PC-3 (cell line): ENCODE measurements around the gene SERINC3. TPM values are rescaled to one million over a fixed set of nuclear protein-coding genes. Genes with fewer than 3 reads are reported as not detected.

Experiments used
- ATAC-seq: fragments of 200-7000 bp; cut with Tn5 transposase; 2 replicates; pipeline ENCODE4 v1.9.1; 2020; ENCODE audit warnings: mild to moderate bottlenecking, moderate library complexity
- BruUV-seq: library from RNA; stranded (reverse); fragments of 400-500 nt; replicated peaks from 2 replicates; lab custom pipeline; 2021; lab: Mats Ljungman, UMichigan
- CTCF ChIA-PET: fragments of 300-600 bp; sonication (Branson Sonifier 250); formaldehyde crosslinking; loops from one replicate; lab custom pipeline; 2022; ENCODE audit warnings: antibody characterized with exemption; lab: Charles Lee
- POLR2A ChIA-PET: fragments of 300-600 bp; sonication (Branson Sonifier 250); formaldehyde crosslinking; loops from one replicate; lab custom pipeline; 2022; ENCODE audit warnings: antibody characterized with exemption; ENCODE audit not compliant: unreplicated experiment; lab: Charles Lee
- DNase-seq: peaks from one replicate; pipeline ENCODE4 v3.0.0-alpha.2; 2015
- H2AFZ ChIP-seq: fragments of 300-600 bp; sonication (generic); 2 replicates; pipeline ENCODE4 v1.6.0; 2016; ENCODE audit warnings: antibody characterized with exemption, low read length
- H3F3A ChIP-seq: fragments of 300-600 bp; sonication (generic); one replicate; pipeline ENCODE4 v1.6.0; 2017; ENCODE audit warnings: antibody characterized with exemption, low read length, control low read depth, mild to moderate bottlenecking; ENCODE audit not compliant: unreplicated experiment
- H3K27ac ChIP-seq: fragments of 300-600 bp; sonication (generic); 2 replicates; pipeline ENCODE4 v1.5.1; 2016; ENCODE audit warnings: mild to moderate bottlenecking, low read length
- H3K27me3 ChIP-seq: fragments of 300-600 bp; sonication (generic); 2 replicates; pipeline ENCODE4 v1.6.1; 2016; ENCODE audit warnings: low read length, mixed read lengths
- H3K36me3 ChIP-seq: fragments of 300-600 bp; sonication (generic); 2 replicates; pipeline ENCODE4 v1.6.1; 2016; ENCODE audit warnings: low read depth, mixed run types, low read length, mixed read lengths
- H3K4me1 ChIP-seq: fragments of 300-600 bp; sonication (generic); 2 replicates; pipeline ENCODE4 v1.5.1; 2016; ENCODE audit warnings: low read length; ENCODE audit not compliant: insufficient read depth
- H3K4me2 ChIP-seq: fragments of 300-600 bp; sonication (generic); 2 replicates; pipeline ENCODE4 v1.6.0; 2016; ENCODE audit warnings: low read length
- H3K4me3 ChIP-seq: fragments of 300-600 bp; sonication (generic); 2 replicates; pipeline ENCODE4 v1.5.1; 2016; ENCODE audit warnings: mild to moderate bottlenecking, low read length, mixed read lengths
- H3K79me2 ChIP-seq: fragments of 300-600 bp; sonication (generic); 2 replicates; pipeline ENCODE4 v1.6.1; 2017; ENCODE audit warnings: low read length, mixed read lengths
- H3K9ac ChIP-seq: fragments of 300-600 bp; sonication (generic); 2 replicates; pipeline ENCODE4 v1.6.0; 2016; ENCODE audit warnings: mild to moderate bottlenecking, low read length
- H3K9me2 ChIP-seq: fragments of 300-600 bp; sonication (generic); replicated peaks from 2 replicates; pipeline ENCODE4 v1.6.1; 2016; ENCODE audit warnings: mixed run types, low read length, mixed read lengths
- H3K9me3 ChIP-seq: fragments of 300-600 bp; sonication (generic); 2 replicates; pipeline ENCODE4 v1.6.1; 2016; ENCODE audit warnings: low read length, mixed read lengths
- H4K20me1 ChIP-seq: fragments of 300-600 bp; sonication (generic); 2 replicates; pipeline ENCODE4 v1.6.1; 2016; ENCODE audit warnings: low read length, mixed read lengths
- EZH2 ChIP-seq: fragments of 300-600 bp; sonication (generic); IDR thresholded peaks from one replicate; pipeline ENCODE4 v1.6.1; 2017; ENCODE audit warnings: antibody characterized with exemption, mild to moderate bottlenecking, low read length; ENCODE audit not compliant: unreplicated experiment
- EZH2phosphoT487 ChIP-seq: fragments of 300-600 bp; sonication (generic); IDR thresholded peaks from 2 replicates; pipeline ENCODE4 v1.6.1; 2018; ENCODE audit warnings: mild to moderate bottlenecking, antibody characterized with exemption, low read length, borderline replicate concordance
- intact Hi-C: fragments of 100-400 bp; cut with micrococcal nuclease; formaldehyde crosslinking; loops from 2 replicates; pipeline ENCODE4 v1.9.0; 2023
- total RNA-seq: library from RNA; depleted of rRNA; stranded (reverse); fragments of >200 nt; gene quantifications from 2 replicates; pipeline ENCODE4 v1.2.3, GENCODE V29; 2014
- TF ChIP-seq, protein P1 (sequence below): fragments of 300-600 bp; sonication (generic); conservative IDR thresholded peaks from 2 replicates; pipeline ENCODE4 v1.5.1; 2017; ENCODE audit warnings: antibody characterized with exemption, low read depth, mild to moderate bottlenecking, low read length

The SERINC3 gene
- total RNA-seq, 1 experiment from 2014 or later: 92.6 TPM

DNA sequence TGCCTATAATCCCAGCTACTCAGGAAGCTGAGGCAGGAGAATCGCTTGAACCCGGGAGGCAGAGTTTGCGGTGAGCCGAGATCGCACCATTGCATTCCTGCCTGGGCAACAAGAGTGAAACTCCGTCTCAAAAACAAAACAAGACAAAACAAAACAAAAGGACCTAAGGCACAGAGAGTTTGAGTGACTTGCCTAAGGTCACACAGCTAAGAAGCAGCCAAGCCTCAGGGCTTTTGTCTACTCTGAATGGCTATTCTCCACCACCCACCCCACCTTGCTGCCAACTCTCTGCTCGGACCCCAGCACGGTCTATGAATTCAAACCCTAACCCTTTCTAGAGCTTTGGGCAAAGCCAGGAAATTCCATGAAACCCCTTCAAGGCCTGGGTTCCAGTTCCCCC is 65.3 kb downstream of the SERINC3 start:
- no peaks in the 10 kb centered on the region for H3K9me2 ChIP-seq
- no TSS peak for BruUV-seq
- no peak overlapping the region for H3K27ac ChIP-seq
- ATAC-seq (no peak), DNase-seq (no peak)
- H3K9ac ChIP-seq: no peak overlapping the region
- POLR2A ChIA-PET: no interaction called here
- CTCF ChIA-PET: no interaction called here
- TF ChIP-seq, protein P1, sequence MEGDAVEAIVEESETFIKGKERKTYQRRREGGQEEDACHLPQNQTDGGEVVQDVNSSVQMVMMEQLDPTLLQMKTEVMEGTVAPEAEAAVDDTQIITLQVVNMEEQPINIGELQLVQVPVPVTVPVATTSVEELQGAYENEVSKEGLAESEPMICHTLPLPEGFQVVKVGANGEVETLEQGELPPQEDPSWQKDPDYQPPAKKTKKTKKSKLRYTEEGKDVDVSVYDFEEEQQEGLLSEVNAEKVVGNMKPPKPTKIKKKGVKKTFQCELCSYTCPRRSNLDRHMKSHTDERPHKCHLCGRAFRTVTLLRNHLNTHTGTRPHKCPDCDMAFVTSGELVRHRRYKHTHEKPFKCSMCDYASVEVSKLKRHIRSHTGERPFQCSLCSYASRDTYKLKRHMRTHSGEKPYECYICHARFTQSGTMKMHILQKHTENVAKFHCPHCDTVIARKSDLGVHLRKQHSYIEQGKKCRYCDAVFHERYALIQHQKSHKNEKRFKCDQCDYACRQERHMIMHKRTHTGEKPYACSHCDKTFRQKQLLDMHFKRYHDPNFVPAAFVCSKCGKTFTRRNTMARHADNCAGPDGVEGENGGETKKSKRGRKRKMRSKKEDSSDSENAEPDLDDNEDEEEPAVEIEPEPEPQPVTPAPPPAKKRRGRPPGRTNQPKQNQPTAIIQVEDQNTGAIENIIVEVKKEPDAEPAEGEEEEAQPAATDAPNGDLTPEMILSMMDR: no peak
- TF ChIP-seq EZH2 (no peak), EZH2phosphoT487 (no peak)
- 0 out of 2 replicates have a peak, but pooled peaks cover 2% of the 10 kb centered on the region for H3K27me3 ChIP-seq
- H3K36me3 ChIP-seq: no peaks in the 10 kb centered on the region
- no peak overlapping the region for H3K4me2 ChIP-seq
- H3K4me3 ChIP-seq: no peak overlapping the region
- no peak overlapping the region for H2AFZ ChIP-seq
- H3F3A ChIP-seq: no peaks in the 10 kb centered on the region
- H3K79me2 ChIP-seq: no peaks in the 10 kb centered on the region
- no peaks in the 10 kb centered on the region for H4K20me1 ChIP-seq
- intact Hi-C loops: no loop called here
- peaks cover 3% of the 10 kb centered on the region; the same call in 1 of the 2 replicates for H3K4me1 ChIP-seq
- no peaks in the 10 kb centered on the region for H3K9me3 ChIP-seq

DNA sequence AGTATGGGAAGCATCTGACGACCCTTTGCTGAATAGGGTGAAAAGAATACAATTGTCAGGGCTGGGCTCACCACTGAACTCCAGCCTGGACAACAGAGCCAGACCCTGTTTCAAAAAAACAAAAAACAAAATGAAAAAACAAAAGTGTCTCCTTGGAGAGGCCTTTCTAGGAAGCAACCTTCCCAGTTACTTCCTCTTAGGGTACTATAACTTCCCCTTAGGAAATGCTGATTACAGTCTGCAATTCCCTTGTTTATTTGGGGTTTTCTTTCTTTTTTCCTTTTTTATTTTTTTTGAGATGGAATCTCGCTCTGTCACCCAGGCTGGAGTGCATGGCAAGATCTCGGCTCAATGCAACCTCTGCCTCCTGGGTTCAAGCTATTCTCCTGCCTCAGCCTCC is 66.7 kb downstream of the SERINC3 start:
- intact Hi-C loops: no loop called here
- CTCF ChIA-PET: no interaction called here
- DNase-seq (no peak), ATAC-seq (no peak)
- BruUV-seq: no TSS peak
- POLR2A ChIA-PET: no interaction called here
- TF ChIP-seq, protein P1: no peak
- TF ChIP-seq EZH2phosphoT487 (no peak), EZH2 (no peak)
- no peaks in the 10 kb centered on the region for H3F3A ChIP-seq
- H3K9me3 ChIP-seq: no peaks in the 10 kb centered on the region
- no peak overlapping the region for H2AFZ ChIP-seq
- no peak overlapping the region for H3K4me2 ChIP-seq
- no peaks in the 10 kb centered on the region for H4K20me1 ChIP-seq
- no peaks in the 10 kb centered on the region for H3K9me2 ChIP-seq
- no peaks in the 10 kb centered on the region for H3K4me1 ChIP-seq
- 0 out of 2 replicates have a peak, but pooled peaks cover 2% of the 10 kb centered on the region for H3K27me3 ChIP-seq
- H3K4me3 ChIP-seq: no peak overlapping the region
- no peaks in the 10 kb centered on the region for H3K36me3 ChIP-seq
- H3K79me2 ChIP-seq: no peaks in the 10 kb centered on the region
- H3K27ac ChIP-seq: no peak overlapping the region
- no peak overlapping the region for H3K9ac ChIP-seq

DNA sequence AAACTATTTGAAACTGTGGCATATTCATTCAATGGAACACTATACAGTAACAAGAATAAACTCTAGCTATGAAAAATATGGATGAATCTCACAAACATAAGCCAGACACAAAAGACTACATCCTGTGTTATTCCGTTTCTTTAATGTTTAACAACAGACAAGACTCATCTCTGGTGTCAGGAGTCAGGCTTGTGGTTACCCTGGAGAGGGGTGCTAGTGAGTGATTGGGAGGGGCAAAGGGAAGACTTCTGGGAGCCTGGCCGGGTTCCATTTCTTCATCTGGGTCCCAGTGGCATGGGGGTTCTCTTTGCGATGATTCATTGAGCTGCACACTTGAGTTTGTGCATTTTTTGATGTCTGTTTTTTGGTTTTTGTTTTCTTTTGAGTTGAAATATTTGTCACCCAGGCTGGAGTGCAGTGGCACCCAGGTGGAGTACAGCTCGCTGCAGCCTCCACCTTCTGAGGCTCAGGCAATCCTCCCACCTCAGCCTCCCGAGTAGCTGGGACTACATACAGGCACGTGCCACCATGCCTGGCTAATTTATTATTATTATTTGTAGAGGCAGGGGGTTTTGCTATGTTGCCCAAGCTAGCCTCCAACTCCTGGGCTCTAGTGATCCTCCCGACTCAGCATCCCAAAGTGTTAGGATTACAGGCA is 67.4 kb downstream of the SERINC3 start:
- BruUV-seq: no TSS peak
- Histone ChIP-seq H3K4me2 (no peak overlapping the region), H3K4me3 (no peak overlapping the region), H3K9ac (no peak overlapping the region), H3K79me2 (no peaks in the 10 kb centered on the region), H3K9me2 (no peaks in the 10 kb centered on the region), H3F3A (no peaks in the 10 kb centered on the region), H2AFZ (no peak overlapping the region), H4K20me1 (no peaks in the 10 kb centered on the region), H3K27me3 (0 out of 2 replicates have a peak, but pooled peaks cover 2% of the 10 kb centered on the region), H3K9me3 (no peaks in the 10 kb centered on the region), H3K36me3 (no peaks in the 10 kb centered on the region), H3K4me1 (no peaks in the 10 kb centered on the region), H3K27ac (no peak overlapping the region)
- ATAC-seq: no peak
- CTCF ChIA-PET: no interaction called here
- POLR2A ChIA-PET: no interaction called here
- intact Hi-C loops: no loop called here
- TF ChIP-seq EZH2 (no peak), EZH2phosphoT487 (no peak)
- TF ChIP-seq, protein P1: no peak
- DNase-seq: no peak
